HG02610 (cell line): ENCODE data around the gene CPSF4L.

ENCODE experiments used
- ATAC-seq: cut with Tn5 transposase; IDR thresholded peaks from one replicate; pipeline ENCODE4 v1.9.1; 2021; ENCODE audit warnings: mild to moderate bottlenecking, moderate library complexity; ENCODE audit not compliant: unreplicated experiment

Gene CPSF4L

GRCh38 chr17:73205459-73205961, 56.2 kb downstream of the CPSF4L start:
- no peak for ATAC-seq

GRCh38 chr17:73203788-73204479, 57.7 kb downstream of the CPSF4L start:
- ATAC-seq: no peak

- no peak for ATAC-seq
These were observed 58.4 kb downstream of the CPSF4L start for GRCh38 chr17:73203135-73203787.

DNA sequence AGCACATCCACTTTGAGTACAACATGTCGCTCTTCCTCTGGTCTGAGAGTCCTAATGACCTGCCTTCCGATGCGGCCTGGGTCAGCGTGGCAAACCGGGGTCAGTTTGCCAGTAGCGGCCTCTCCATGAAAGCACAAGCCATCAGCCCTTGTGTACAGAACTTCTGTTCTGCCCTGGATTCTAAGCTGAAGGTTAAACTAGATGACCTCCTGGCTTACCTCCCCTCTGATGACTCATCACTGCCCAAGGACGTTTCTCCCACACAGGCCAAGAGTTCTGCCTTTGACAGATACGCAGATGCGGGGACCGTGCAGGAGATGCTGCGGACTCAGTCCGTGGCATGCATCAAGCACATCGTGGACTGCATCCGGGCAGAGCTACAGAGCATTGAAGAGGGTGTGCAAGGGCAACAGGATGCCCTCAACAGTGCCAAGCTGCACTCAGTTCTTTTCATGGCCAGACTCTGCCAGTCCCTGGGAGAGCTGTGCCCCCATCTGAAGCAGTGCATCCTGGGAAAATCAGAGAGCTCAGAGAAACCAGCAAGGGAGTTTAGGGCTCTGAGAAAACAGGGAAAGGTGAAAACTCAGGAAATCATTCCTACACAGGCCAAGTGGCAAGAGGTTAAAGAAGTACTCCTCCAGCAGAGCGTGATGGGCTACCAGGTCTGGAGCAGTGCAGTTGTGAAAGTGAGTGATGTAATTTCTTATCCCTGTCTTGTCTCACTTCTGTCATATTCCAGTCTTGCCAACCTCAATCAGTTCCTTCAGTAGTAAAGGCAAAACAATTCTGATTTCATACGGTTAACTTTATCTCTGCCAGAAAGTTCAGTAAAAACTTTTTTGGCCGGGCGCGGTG, 60.2 kb downstream of the CPSF4L start:
- no peak for ATAC-seq

- ATAC-seq: no peak
These were observed 61.2 kb downstream of the CPSF4L start for GRCh38 chr17:73200476-73200875.

DNA sequence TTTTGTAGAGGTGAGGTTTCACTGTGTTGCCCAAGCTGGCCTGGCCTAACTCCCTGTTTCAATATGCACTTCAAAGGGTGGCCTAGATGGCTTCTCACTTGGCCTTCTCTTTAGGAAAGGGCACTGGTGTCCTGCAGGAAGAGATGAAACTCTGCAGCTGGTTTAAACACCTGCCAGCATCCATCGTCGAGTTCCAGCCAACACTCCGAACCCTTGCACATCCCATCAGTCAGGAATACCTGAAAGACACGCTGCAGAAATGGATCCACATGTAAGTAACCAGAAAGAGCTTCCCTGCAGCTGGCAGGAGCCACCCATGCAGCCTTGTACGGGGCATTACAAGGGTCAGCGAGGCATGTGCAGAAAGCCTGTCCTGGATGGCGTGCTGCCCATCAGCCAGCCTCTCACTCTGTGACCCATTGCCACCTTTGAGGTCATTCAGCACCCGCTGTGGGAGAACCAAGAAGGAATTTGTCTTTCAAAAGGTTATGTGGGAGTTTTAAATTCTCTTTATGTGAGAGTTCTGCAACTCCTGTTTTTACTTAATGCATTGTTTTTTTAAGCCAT, 61.8 kb downstream of the CPSF4L start:
- ATAC-seq: no peak

DNA sequence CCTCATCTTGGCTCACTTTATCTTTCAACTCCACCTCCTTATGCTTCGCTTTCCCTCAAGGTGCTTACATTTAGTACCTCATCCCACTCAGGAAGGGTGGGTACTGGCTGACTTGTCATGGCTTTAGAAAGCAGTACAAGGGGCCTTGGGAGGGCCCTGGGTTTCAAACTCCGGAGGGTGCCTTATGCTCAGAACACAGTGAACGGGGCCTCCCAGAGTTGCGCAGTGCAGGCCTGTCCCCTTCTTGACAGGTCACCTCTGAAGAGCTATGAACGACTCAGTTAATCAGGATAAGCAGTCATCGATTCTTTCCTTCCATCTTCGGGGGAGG, 62.8 kb downstream of the CPSF4L start:
- no peak for ATAC-seq
